M059J (cell line): ENCODE measurements around the gene TFDP1. TPM values are rescaled to one million over a fixed set of nuclear protein-coding genes. Genes with fewer than 3 reads are reported as not detected.

Experiments
- DNase-seq: peaks from one replicate; pipeline ENCODE4 v3.0.0-alpha.2; 2012; ENCODE audit warnings: low read depth
- total RNA-seq: library from RNA; depleted of rRNA; stranded (reverse); fragments of >200 nt; shearing (Covaris generic); gene quantifications from 2 replicates; pipeline ENCODE4 v1.2.3, GENCODE V29; 2014

The TFDP1 gene
- total RNA-seq, 1 experiment from 2014 or later = 116 TPM

GRCh38 chr13:113631341-113632095 lies 47.0 kb downstream of the TFDP1 start:
- no peak for DNase-seq

GRCh38 chr13:113632706-113633484 lies 48.3 kb downstream of the TFDP1 start:
- DNase-seq = no peak

- DNase-seq = no peak
Observed at GRCh38 chr13:113633485-113633873, 48.9 kb downstream of the TFDP1 start.

GRCh38 chr13:113634279-113635047 lies 49.9 kb downstream of the TFDP1 start:
- no peak for DNase-seq

GRCh38 chr13:113635048-113635420 lies 50.5 kb downstream of the TFDP1 start:
- no peak for DNase-seq

GRCh38 chr13:113635709-113636108 lies 51.2 kb downstream of the TFDP1 start:
- DNase-seq = no peak

GRCh38 chr13:113636266-113636963 lies 51.9 kb downstream of the TFDP1 start:
- DNase-seq = no peak

- no peak for DNase-seq
Observed at GRCh38 chr13:113637262-113638160, 53.0 kb downstream of the TFDP1 start.

GRCh38 chr13:113638173-113638746 lies 53.7 kb downstream of the TFDP1 start:
- DNase-seq = no peak

GRCh38 chr13:113638806-113639205 lies 54.3 kb downstream of the TFDP1 start:
- no peak for DNase-seq

- DNase-seq = no peak
Observed at GRCh38 chr13:113639616-113640262, 55.2 kb downstream of the TFDP1 start.

GRCh38 chr13:113641426-113641825 lies 56.9 kb downstream of the TFDP1 start:
- DNase-seq = no peak

- no peak for DNase-seq
Observed at GRCh38 chr13:113642563-113642962, 58.0 kb downstream of the TFDP1 start.

GRCh38 chr13:113643593-113643992 lies 59.0 kb downstream of the TFDP1 start:
- peak; percentile 45 for DNase-seq

GRCh38 chr13:113644800-113645199 lies 60.2 kb downstream of the TFDP1 start:
- DNase-seq = no peak

GRCh38 chr13:113645329-113645728 lies 60.8 kb downstream of the TFDP1 start:
- DNase-seq = no peak

- no peak for DNase-seq
Observed at GRCh38 chr13:113646376-113646775, 61.8 kb downstream of the TFDP1 start.

GRCh38 chr13:113646921-113647340 lies 62.4 kb downstream of the TFDP1 start:
- DNase-seq = no peak

- DNase-seq = peak; percentile 78
Observed at GRCh38 chr13:113647351-113648215, 63.0 kb downstream of the TFDP1 start.
